ENCODE data around the gene PTH2.
A peak's percentile ranks its signal among the peaks of the same experiment; 100 is the strongest.

DNA sequence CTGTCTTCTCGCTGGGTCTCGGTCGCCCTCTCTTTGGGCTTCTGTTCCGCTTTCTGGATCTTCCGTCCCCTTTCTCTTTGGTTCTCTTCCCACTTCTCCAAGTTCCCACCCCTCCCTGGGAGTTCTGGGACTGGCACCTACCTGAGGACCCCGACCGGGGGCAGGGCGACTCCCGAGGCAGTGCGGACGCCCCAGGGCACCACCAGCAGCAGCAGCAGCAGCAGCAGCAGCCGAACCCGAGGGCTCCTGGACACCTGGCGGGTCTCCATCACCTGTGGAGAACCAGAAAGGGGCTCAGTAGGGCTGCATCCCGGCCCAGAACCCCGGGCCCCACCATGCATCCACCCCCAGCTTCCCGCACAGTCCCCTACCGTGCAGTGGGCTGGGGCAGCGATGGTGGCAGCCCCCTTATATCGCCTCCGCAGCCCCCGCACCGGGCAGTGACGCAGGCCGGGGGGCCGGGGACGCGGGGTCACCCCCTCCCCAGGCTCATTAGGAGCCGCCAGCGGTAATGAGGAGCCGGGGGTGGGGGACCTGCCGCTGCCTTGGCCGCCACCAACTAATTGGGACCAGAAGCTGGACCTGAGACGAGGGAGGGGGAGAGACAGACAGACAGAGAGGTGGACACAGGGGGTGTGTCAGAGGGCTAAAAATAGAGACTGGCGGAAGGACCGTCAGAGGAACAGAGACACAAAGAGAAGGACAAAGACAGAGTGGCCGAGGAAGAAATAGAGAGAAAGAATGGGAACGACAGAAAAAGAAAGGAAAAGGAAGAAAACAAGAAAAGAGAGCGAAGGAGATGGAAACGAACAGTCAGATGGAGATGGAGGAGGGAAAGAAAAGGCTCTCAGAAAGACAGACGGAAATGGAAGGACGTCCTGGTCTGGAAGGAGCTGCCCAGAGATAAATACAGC lies at the start of gene PTH2:
- TF ChIP-seq EZH2phosphoT487 (IDR thresholded peaks at IDR 0.05; ENCODE audit: low read length) (no peak), EZH2 (optimal IDR thresholded peaks at IDR 0.05; ENCODE audit: low read depth, low read length) (peak; percentile 74)
- TF ChIP-seq, protein P1, sequence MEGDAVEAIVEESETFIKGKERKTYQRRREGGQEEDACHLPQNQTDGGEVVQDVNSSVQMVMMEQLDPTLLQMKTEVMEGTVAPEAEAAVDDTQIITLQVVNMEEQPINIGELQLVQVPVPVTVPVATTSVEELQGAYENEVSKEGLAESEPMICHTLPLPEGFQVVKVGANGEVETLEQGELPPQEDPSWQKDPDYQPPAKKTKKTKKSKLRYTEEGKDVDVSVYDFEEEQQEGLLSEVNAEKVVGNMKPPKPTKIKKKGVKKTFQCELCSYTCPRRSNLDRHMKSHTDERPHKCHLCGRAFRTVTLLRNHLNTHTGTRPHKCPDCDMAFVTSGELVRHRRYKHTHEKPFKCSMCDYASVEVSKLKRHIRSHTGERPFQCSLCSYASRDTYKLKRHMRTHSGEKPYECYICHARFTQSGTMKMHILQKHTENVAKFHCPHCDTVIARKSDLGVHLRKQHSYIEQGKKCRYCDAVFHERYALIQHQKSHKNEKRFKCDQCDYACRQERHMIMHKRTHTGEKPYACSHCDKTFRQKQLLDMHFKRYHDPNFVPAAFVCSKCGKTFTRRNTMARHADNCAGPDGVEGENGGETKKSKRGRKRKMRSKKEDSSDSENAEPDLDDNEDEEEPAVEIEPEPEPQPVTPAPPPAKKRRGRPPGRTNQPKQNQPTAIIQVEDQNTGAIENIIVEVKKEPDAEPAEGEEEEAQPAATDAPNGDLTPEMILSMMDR (IDR thresholded peaks at IDR 0.05; ENCODE audit: low read length): no peak

All from MM.1S (cell line).